Activated CD8-positive, alpha-beta memory T cell treated with anti-CD3 and anti-CD28 coated beads, Interleukin-2, amount 50 U/mL, for 1 hour (primary cell): ENCODE measurements around the gene PSMB9.
"Not testable (repeated sequence)": the region's sequence is repeated elsewhere in the genome, so short reads cannot be mapped to it uniquely, and the experiment has no call there.

Experiments used
- DNase-seq: peaks from one replicate; pipeline ENCODE4 v3.0.0-alpha.2; 2020; ENCODE audit errors: extremely low read depth

Gene PSMB9

GRCh38 chr6:32853541-32854375 is at the start of gene PSMB9, which contains the start of gene TAP1:
Gene PSMB9 (plus strand): TSS chr6:32854192. CDS start chr6:32854230, 38 bp downstream.
Gene TAP1 (minus strand): TSS chr6:32853704. CDS start chr6:32853636, 68 bp downstream.
- peak; percentile 88 for DNase-seq

GRCh38 chr6:32805404-32805803 is 48.6 kb upstream of the PSMB9 start:
- DNase-seq: not testable (repeated sequence)

- DNase-seq: no peak
Observed at GRCh38 chr6:32807020-32807580, 46.9 kb upstream of the PSMB9 start.

- no peak for DNase-seq
Observed at GRCh38 chr6:32809171-32809570, 44.8 kb upstream of the PSMB9 start.

GRCh38 chr6:32814145-32814544 is 39.8 kb upstream of the PSMB9 start:
- no peak for DNase-seq

GRCh38 chr6:32815115-32815514 is 38.9 kb upstream of the PSMB9 start:
- DNase-seq: no peak

- no peak for DNase-seq
Observed at GRCh38 chr6:32815996-32816395, 38.0 kb upstream of the PSMB9 start.

- DNase-seq: no peak
Observed at GRCh38 chr6:32816746-32817204, 37.2 kb upstream of the PSMB9 start, which contains the start of gene HLA-DOB. Gene HLA-DOB (minus strand): TSS chr6:32817002. CDS start chr6:32816951, 51 bp downstream.

- no peak for DNase-seq
Observed at GRCh38 chr6:32818867-32819266, 35.1 kb upstream of the PSMB9 start.

- no peak for DNase-seq
Observed at GRCh38 chr6:32819729-32820128, 34.3 kb upstream of the PSMB9 start.

- DNase-seq: no peak
Observed at GRCh38 chr6:32825966-32826365, 28.0 kb upstream of the PSMB9 start.

- no peak for DNase-seq
Observed at GRCh38 chr6:32827025-32827424, 27.0 kb upstream of the PSMB9 start.

GRCh38 chr6:32829495-32829894 is 24.5 kb upstream of the PSMB9 start:
- no peak for DNase-seq

- no peak for DNase-seq
Observed at GRCh38 chr6:32830017-32830416, 24.0 kb upstream of the PSMB9 start.

- no peak for DNase-seq
Observed at GRCh38 chr6:32830936-32831335, 23.1 kb upstream of the PSMB9 start.

- no peak for DNase-seq
Observed at GRCh38 chr6:32832535-32832934, 21.5 kb upstream of the PSMB9 start.

GRCh38 chr6:32833664-32834063 is 20.3 kb upstream of the PSMB9 start:
- DNase-seq: no peak

GRCh38 chr6:32835167-32835893 is 18.7 kb upstream of the PSMB9 start:
- no peak for DNase-seq

GRCh38 chr6:32836873-32837272 is 17.1 kb upstream of the PSMB9 start:
- DNase-seq: no peak

- no peak for DNase-seq
Observed at GRCh38 chr6:32837651-32838113, 16.3 kb upstream of the PSMB9 start.

GRCh38 chr6:32838114-32838958 is 15.7 kb upstream of the PSMB9 start, which contains the start of gene TAP2:
Gene TAP2 (minus strand): TSS chr6:32838739. CDS start chr6:32838233, 506 bp downstream.
- DNase-seq: peak; percentile 89
